Measurements from ENCODE around the gene UROS.

UROS gene

GRCh38 chr10:125757742-125758141 is 65.3 kb downstream of the UROS start:
- DNase-seq: no peak

GRCh38 chr10:125756853-125757487 is 66.1 kb downstream of the UROS start:
- DNase-seq: no peak

- DNase-seq: no peak
Observed at GRCh38 chr10:125756196-125756595, 66.9 kb downstream of the UROS start.

- DNase-seq: no peak
Observed at GRCh38 chr10:125747417-125747816, 75.6 kb downstream of the UROS start.

- DNase-seq: no peak
Observed at GRCh38 chr10:125744909-125745308, 78.1 kb downstream of the UROS start.

- DNase-seq: no peak
Observed at GRCh38 chr10:125742465-125742864, 80.6 kb downstream of the UROS start.

GRCh38 chr10:125739994-125740679 is 82.9 kb downstream of the UROS start:
- no peak for DNase-seq

All from MV-4-11 (cell line).